ENCODE results near the gene PEX5.
A peak's percentile ranks its signal among the peaks of the same experiment; 100 is the strongest.

GRCh38 chr12:7188562-7189397 is 706 bp upstream of the PEX5 start:
- TF ChIP-seq POLR2AphosphoS5 (IDR thresholded peaks at IDR 0.05) (peak in 2 of 3 donors; percentile 2 to 6), POLR2A (IDR thresholded peaks at IDR 0.05) (no peak)

All from transverse colon (tissue), 3 donors.